HG03159 (cell line): ENCODE data around the gene TBC1D14.

Experiments used
- ATAC-seq: cut with Tn5 transposase; IDR thresholded peaks from one replicate; pipeline ENCODE4 v1.9.1; 2021; ENCODE audit warnings: mild to moderate bottlenecking, moderate library complexity; ENCODE audit not compliant: unreplicated experiment

The TBC1D14 gene

DNA sequence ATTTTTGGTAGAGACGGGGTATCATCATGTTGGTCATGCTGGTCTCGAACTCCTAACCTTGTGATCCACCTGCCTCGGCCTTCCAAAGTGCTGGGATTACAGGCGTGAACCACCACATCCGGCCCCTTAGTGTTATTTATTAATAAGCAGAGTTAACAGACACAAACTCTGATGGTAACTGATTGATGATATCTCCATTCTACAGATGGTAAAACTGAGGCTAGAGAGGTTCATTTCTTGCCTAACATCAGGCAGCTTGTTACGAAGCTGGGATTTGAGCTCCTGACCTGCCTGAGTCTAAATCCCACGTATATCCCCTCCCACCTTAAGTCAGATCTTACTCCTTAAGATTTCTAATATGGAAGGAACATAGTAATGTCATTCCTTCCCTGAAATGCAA lies 36.9 kb downstream of the TBC1D14 start:
- ATAC-seq = no peak

GRCh38 chr4:6948134-6948460 lies 38.5 kb downstream of the TBC1D14 start:
- ATAC-seq = no peak

DNA sequence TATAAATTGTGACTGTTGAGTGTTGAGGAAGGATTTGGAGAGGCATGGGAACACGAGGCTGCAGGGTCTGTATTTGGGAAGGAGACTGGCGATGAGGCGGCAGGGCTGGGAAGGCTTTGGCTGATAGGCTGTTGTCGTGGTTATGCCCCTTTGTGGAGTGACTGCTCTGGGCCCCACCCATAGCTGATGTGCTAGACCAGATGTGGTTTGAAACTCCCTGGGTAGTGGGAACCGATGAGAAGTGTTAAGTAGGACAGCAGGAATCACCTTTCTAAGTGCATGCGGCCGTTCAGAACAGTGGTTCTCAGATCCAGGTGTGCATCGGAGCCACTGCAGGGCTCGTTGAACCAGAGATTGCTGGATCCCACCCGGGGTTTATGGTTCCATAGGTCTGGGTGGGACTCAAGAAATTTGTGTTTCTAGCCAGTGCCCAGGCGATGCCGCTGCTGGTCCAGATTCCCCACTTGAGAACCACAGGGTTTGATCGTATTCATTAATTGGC lies 42.3 kb downstream of the TBC1D14 start:
- ATAC-seq = no peak

GRCh38 chr4:6953751-6954380 lies 44.2 kb downstream of the TBC1D14 start:
- ATAC-seq = no peak

DNA sequence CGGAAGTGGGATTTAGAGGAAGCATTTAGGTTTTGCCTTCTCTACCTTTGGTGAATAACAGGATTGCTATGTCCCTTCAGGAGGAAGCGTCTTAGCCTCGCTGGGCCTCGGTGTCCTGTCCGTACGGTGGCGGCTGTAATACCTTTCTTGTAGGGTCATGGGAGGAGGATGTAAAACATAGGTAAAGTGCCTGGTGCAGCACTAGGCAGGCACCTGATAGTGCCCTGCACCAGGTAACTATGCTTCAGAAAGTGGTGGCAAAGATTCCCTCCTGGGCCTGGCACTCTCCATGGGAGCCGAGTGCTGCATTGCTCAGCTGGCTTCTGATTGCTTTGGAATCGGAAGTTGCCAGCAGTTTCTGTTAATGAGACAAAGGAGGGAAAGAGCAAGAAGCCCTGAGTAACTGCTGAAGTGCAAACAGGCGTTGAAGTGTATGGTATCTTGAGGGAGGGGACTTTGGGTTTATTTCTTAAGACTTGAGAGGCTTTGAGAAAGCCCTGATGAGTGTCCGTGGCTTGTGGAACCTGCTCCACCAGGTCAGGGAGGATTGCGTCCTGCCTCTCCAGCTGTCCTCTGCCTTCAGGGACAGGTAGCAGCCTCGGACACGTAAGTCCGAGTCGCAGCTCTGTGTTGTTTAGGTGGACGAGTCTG lies 45.8 kb downstream of the TBC1D14 start:
- no peak for ATAC-seq

GRCh38 chr4:6956087-6956433 lies 46.4 kb downstream of the TBC1D14 start:
- ATAC-seq = no peak

GRCh38 chr4:6956434-6957147 lies 47.0 kb downstream of the TBC1D14 start:
- no peak for ATAC-seq

DNA sequence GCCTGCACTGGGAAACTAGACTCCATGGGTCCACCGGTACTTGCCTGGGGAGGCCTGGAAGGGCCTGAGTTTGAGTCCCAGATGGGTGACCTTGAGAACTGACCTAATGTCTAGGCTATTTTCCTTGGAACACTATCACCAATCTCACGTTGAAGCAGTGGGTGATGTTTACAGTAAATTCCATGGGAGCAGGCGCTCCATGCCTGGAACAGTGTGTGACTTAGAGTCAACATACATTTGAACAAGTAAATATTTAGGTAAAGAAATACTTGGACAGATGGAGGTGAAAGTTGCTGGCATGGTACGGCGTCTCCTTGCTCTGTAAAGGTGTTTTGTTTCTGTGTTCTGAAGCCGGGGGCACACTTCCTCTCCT lies 47.5 kb downstream of the TBC1D14 start:
- ATAC-seq = no peak

DNA sequence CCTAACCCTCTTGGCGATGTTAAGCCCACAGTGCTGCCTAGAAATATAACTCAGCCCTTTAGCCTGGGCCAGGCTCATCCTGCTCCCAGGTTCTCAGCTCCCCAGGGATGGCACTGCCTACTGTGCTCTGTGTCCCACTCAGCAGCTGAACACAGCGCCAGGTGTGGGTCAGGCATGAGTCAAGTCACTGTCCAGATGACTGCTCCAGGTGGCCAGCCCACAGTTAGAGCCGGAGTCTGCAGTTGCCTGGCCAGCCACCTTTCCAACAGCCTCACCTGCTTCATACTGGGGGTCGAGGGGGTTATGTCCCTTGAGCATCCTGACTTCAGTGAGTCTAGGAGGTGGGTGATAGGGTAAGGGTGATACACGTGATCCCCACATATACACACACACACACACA lies 48.4 kb downstream of the TBC1D14 start:
- ATAC-seq = no peak

DNA sequence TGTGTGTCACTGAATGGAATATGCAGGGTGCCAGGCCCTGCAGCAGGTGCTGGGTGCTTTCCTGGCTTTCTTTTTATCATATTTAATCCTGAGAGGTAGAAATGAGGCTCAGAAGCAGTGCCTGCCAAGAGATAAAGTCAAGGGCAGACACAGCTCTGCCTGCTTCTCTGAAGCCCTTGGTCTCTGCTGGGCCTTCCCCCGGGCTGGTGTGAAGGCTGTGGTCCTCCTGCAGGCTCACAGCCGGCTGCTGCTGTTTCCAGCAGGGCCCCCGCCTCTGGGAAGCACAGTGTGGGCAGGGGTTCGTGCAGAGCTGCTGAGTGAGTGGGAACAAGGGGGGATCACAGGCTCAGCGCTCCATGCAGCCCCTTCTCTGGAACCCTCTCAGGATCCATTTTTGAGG lies 49.6 kb downstream of the TBC1D14 start:
- no peak for ATAC-seq

GRCh38 chr4:6960154-6960553 lies 50.5 kb downstream of the TBC1D14 start:
- ATAC-seq = no peak

GRCh38 chr4:6960628-6961412 lies 51.2 kb downstream of the TBC1D14 start:
- no peak for ATAC-seq

DNA sequence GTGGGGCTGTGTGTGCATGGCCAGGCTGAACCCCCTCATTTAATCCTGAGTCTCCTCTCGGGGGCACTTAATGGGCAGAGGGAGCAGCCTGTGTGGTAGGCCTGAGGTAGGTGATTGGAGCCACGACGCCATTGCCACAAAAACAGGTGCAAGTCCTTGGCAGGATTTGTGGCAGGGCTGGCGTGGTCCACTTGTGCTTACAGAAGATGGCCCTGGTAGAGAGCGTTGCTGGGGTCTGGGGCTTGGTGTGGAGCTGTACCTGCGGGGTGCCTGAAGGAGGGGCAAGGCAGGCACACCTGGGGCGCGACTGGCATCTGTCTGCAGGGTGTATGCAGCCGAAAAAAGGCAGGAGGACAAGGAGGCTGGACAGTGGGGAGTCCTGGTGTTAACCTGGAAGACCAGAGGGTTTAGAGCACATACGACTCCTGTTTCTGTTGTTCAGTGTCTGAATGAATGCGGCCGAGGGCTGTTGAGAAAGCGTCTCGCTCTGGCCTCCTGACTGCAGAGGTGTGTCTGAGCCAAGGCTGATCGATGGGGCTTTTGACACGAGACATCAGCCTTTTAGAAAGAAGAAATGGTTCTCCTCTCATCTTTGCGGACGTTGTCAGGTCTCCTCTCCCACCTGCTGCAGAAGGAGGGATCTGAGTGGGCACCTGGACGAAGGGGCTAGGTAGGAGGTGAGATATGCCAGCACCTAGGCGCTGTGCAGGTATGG lies 52.0 kb downstream of the TBC1D14 start:
- ATAC-seq = no peak

DNA sequence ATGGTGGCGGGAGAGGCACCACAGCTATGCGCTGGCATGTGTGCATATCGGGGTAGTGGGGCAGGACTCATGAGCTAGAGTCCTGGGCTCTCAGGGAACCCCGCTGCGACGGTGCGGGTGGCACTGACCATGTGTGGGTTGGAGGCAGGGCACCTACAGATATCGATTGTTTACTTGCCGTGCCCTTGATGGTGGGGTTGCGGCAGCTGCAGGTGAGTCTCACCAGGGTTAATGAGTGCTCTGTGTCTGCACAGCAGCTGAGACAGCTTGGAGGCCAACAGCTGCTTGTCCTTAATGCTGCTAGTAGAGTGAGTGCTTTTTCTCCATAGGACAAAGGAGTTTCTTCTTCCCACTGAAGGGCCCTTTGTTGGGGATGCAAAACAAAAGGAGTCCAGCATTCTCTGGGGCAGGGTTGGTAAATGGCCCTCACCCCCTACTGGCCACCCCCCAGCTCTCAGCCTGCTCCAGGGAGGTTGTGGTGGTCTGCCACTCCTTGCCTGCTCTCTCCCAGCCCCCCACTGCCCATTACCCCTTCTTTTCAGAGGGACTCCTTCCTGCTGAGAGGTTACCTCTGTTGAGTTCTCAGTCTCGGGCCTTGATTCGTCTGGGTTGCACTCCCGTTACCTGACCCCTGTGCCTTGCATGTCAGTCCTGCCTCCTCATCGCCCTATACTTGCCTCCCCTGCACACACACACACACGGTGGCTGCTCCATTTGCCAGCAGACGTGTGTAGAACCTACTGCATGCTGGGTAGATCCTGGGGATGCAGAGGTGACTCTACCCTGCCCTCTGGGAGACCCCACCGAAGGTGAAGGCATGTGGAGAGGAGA lies 52.8 kb downstream of the TBC1D14 start:
- no peak for ATAC-seq

DNA sequence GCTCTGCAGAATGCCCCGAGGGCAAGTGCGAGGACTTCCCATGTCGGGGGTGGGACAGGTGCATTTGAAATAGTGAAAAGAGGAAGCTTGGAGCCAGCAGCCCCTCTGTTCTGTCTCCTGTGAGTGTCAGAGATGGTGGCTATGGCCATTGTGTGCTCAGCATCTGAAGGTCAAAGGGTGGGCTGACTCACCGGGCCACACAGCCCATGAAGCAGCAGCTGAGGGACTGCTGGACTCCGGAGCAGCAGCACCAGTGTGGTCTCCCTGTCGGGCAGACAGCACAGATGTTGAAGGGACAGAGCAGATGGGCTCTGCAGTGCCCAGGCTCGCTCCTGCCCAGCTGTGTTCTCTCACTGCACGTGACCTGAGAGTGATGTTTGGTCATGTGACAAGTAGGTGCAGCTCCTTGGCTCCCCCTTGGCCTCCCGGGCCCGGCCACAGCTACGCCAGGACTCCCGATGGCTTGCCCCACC lies 53.5 kb downstream of the TBC1D14 start:
- ATAC-seq = no peak

DNA sequence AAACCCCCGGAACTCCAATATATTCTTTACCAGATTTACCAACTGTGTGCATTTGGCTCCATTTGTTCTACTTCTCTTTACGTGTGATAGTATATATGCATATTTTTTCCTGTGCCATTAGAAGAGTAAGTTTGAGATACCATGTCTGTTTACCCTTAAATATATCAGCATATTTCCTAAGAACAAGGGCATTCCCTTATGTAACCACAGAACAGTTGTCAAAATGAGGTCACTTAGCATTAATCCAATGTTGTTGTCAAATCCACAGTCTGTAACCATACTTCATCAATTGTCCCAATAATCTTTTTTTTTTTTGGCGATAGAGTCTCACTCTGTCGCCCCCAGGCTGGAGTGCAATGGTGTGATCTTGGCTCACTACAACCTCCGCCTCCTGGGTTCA lies 55.2 kb downstream of the TBC1D14 start:
- ATAC-seq = no peak

- ATAC-seq = no peak
These were observed 55.7 kb downstream of the TBC1D14 start for GRCh38 chr4:6965329-6965728.

DNA sequence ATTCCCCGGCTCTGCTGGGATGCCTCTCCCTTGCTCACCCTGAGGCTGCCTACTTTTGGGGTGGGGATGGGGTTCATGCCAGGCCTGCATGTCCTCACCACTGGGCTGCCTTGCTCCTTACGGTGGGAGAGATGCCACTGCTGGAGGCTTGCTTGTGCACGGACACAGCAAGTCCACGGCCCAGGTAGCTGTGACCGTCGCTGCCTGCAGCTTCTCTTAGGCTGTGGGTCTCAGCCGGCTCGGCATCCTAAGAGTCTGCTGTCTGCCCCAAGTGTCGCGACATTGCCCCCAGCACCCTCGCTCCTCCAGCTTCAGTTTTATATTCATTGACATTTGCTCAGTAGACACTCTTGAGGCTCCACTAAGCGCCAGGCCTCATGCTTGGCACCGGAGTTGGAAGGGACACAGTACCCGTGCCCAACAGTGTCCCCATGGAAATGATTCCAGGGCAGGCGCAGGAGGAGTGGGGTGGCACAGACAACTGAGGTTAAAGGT lies 58.3 kb downstream of the TBC1D14 start:
- ATAC-seq = no peak

- no peak for ATAC-seq
These were observed 58.9 kb downstream of the TBC1D14 start for GRCh38 chr4:6968496-6968895.
